HG02678 (cell line): ENCODE results near the gene RTN4R.
"Not testable (repeated sequence)": the region's sequence is repeated elsewhere in the genome, so short reads cannot be mapped to it uniquely, and the experiment has no call there.

Experiments used
- ATAC-seq: cut with Tn5 transposase; IDR thresholded peaks from one replicate; pipeline ENCODE4 v1.9.1; 2021; ENCODE audit warnings: mild to moderate bottlenecking, moderate library complexity; ENCODE audit not compliant: unreplicated experiment

Gene RTN4R

DNA sequence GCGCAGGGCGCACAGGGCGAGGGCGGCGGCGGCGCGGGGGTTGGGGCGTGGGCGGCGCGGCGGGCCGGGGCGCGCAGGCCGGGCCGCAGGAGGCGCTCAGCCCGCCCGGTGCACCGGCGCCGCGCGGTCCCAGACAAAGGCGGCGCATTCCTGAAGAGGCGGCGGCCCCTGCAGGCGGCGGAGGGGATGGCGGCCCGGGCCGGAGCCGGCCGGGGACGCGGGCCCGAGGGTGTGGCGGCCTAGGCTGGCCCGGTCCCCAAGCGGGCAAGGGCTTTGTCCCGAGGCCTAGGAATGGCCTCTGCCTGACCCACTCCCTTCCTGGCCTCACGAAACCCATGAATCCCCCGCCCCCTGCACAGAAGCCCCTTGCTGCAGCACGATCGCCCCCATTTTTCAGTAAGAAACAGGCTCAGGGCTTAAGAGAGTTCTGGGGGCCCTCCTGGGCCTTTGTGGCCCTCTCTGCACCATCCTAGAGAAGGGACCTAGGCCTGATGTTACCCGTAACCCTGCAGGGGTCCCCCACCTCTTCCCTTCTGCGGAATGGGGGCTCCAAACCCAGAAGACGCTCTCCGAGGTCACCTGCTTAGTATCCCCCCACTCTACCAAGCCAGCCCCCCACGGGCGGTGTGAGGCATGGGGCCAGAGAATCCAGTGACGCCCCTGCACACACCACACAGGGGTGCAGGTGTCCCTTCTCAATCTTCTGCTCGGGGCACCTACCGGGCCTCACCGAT, at the start of gene RTN4R:
Gene RTN4R, minus strand, starts transcription at position 40 of the 734 bp plus-strand sequence. CDS start 226 bp downstream, outside the sequence.
- ATAC-seq, result peak; percentile 48

DNA sequence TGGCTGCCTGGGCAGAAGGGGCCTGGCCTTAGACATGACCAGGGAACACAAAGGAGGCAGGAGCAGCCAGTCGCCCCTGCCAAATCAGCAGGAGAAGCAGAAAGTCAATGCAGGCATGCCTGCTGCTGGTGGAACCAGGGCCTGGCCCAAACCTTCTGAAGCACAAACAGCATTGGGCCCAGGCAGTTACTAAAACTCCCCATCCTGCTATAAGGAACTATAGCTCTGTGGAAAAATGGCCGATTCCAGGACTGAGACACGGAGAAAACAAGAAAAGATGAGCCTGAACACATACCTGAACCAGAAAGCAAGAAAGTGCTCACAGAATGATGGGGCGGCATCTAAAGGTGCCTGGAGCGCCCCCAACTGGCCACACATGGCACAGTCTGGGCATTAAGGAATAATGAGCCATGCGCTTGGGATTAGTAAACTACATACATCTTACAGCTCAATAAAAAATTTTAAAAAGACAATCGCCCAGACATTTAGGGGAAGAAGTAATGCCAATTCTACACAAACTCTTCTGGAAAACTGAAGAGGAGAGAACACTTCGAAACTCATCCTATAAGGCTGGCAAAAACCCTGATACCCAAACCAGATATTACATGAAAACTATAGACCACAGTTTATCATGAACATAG, 49.4 kb upstream of the RTN4R start:
- ATAC-seq, result not testable (repeated sequence)

DNA sequence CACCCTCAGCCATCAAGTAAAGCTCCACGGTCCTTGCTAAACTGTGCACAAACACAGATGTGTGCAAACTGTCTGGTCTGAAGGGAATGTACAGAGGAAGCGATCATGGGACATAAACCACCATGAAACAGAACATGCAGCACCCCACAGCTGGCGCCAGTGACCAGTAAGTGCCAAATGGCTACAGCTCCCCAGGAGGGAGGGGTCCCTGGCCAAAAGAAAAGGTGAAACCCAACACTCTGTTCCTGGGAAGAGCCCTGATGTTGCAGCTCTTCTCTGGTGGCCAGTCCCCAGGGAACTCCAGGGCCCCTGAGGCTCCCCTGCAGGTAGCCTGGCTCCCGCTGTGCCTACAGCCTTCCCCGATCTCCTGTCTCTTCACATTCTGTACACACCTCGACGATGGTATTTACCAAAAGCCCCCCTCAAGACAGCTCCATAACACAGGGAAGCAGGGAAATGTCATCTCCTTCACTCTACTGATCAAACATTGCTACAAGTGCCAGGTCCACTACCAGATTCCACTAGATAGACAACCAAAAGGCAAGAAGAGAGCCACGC, 48.8 kb upstream of the RTN4R start:
- no peak for ATAC-seq

DNA sequence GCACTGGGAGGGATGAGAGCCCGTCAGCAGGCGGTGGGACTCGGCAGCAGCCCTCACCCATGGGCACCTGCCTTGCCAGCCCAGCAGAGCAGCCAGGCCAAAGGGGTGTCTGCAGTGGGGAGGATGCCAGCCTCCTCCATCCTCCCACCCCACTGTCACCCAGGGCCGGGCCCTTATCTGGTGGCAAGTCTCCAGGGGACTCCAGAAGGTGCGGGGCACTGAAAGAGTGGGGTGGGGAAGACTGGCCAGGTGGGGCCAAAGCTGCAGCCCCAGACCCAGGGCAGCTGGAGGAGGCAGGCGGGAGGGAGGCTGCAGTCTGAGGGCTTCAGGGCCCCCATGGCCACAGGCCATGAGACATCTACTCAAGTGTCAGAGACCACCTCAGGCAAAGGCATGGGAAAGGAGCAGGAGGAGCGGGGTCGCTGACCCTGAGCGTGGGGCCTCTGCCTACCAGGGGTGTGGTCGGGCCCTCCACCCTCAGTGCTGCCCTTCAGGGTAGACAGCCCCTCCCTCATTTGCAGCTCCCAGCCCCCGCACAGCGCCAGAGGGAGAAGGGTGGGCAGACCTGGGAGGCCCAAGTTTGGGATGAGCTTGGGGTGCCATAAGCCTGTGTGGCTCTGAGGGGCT, 48.2 kb upstream of the RTN4R start:
- no peak for ATAC-seq

DNA sequence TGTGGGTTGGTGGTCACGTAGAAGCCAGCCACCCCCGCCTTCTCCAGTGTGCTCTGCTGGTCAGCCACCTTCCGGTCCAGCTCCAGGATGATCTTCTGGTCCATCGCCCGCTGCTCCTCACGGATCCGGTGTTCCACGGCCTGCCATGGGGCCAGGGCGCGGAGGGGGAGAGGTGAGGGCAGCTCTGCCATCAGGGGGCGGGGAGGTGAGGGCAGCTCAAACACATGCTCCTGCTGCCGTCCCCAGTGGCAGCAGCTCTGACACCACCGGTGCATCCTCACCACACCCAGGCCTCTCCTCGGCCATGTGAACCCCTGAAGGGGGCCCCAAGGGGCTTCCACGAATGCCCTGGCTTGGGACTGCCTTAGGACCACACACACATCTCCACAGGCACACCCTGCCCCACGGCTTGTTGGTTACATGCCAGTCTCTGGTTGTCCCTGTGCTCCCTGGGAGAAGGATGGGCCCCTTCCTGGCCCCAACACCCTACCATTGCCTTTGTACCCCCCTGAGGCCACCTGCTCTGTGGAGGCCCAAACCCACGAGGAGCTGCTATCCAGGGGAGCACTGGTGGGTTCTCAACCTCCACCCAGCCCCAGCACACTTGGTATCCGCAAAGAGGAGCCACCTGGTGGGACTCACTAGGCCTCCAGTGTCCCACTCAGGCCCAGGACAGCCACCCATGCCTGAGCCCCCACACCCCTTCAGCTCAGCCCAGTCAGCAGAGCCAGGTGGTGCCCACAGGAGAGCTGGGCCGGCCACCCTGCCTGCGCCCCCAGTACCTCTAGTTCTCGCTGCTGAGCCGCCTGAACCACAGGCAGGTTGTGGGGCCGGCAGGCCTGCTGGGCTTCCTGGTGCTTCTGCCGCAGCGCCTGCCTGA, 47.5 kb upstream of the RTN4R start:
- no peak for ATAC-seq

DNA sequence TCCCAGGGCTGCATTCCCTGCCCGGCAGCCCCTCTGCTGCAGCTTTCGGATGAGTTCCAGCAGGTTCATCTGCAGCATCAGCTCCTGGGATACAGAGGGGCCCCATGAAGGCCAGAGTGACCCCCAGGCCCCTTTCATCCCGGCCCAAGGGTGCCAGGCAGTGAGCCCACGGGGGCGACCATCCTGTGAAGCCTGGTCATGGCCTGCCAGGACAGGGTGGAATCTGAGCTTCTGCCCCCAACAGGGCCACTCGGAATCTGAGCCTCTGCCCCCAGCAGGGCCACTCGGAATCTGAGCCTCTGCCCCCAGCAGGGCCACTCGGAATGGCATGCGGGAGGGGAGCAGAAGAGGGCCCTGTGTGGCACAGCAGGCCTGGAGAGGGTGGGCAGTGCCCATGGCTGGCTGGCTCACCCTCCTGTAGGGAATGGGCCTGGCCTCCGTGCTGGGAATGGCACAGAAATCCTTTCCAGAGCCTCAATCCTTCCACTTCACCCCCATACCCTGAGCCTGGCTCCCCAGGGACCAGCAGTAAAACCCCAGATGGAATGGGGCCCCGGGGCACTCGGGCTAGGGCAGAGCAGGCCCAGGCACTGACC, 46.7 kb upstream of the RTN4R start:
- not testable (repeated sequence) for ATAC-seq

DNA sequence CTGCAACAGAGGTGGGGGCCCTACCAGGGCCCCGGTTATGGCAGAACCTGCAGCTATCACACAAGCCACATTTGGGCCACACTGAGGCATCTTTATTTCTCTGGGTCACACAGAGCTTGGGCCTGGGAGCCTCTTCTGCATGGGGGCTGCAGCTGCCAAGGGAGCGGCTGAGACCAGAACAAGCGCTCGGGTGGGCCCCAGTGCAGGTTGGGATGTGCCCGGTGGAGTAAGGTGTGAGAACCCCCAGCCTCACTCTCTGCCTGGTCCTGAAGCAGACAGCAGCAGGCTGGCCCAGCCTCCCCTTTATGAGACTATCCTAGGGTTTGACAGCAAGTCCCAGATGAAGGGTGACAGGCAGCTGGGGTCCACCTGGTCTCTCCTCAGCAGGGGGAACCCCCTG, 46.1 kb upstream of the RTN4R start:
- ATAC-seq, result not testable (repeated sequence)

DNA sequence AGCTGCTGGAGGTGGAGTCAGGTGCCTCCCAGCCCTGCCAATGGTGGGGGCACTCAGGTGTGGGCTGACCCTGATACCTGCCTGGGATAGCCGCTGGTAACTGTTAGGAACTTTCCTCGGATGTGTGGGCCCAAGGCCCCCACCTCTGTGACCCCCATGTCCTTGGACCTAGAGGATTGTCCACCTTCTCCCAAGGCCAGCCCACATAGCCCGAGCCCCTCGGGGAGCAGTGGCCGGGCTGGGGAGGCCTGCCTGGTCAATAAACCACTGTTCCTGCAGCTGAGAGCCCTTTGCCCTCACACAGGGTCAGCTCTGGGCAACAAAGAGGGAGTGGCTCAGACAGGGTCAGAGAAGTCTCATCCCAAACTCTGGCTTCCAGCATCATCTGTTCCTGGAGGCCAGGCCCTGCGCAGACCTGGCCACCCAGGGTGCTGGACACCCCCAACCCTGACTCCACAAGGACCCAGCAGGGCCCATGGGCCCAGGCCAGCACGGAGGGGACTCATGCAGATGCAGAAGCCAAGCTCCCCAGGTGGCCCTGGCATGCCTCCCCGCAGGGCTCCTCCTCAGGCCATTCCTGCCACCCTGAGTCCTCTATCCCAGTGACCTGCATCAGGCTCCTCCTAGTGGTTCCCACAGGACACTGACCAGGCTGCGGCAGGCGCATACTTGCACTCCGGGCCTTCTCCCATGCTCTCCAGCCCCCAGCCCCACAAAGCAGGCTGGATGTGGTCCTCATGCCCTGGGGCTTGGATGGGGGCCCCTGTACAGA, 45.4 kb upstream of the RTN4R start:
- not testable (repeated sequence) for ATAC-seq

DNA sequence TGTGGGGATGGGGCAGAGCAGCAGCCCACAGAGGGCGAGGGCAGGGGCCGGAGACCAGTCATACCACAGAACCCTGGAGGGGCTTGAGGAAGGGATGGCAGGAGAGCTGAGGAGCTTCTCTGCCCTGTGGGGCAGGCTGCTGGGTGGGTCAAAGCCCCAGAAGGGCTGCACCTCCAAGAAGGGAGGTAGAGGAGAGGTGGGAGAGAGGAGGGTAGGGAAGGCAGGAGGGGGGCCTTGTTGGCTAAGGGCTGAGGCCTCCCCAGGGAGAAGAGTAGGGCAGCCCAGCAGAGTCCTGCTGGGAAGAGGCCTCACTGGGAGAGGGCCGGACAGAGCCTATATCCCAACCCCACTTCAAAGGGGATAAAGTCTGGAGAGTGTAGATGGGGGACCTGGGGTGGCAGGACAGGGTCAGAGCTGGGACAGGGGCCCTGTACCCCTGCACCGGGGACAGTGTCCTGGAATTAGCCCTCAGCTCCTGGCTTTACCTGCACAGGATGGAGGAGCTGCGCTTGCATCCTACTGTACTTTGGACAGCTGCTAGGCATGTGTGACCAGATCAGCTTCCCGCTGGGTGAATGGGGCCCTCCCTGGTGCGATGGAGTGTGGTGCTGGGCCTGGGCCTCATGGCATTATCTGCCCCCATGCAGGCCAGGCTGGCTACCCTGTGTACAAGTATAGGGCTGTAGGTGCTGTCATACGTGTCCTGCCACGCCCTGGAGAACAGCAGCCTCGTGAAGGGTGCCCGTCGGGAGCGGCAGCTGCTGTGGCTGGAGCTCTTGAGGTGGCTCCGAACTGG, 44.5 kb upstream of the RTN4R start:
- no peak for ATAC-seq

DNA sequence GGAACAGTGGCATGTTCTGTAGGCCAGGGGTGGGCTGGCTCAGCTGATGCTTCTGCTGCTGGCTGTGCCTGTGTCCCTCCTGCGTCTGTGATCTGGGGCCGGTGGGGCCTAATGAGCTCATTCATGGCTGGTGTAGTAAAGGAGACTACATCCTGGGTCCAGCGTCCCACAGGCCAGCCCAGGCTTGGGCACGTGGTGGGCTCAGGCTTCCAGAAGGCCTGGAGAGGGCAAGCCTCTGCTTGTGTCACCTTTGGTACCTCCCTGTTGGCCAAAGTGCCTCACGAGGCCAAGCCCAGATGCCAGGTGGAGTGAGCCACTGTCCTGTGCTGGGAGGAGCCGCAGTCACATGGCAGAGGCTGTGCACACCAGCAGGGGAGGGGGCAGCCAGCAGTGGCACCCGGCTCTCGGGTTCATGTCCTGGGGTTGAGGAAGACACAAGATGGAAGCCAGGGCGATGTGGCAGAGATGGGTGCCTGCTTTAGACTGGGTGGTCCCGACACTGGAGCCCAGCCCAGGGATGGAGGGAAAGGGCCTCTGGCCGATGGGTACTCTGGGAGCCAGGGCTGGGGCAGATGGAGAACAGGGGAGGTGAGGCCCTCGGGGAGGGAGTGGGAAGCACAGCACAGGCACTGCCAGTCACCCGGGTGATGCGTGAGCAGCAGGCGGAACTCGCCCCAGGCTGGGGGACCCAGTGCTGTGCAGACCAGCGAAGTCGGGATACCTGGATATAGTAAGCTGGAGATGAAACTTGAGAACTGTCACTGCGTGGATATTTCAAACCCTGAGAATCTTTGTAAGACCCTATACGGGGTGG, 43.3 kb upstream of the RTN4R start:
- not testable (repeated sequence) for ATAC-seq

DNA sequence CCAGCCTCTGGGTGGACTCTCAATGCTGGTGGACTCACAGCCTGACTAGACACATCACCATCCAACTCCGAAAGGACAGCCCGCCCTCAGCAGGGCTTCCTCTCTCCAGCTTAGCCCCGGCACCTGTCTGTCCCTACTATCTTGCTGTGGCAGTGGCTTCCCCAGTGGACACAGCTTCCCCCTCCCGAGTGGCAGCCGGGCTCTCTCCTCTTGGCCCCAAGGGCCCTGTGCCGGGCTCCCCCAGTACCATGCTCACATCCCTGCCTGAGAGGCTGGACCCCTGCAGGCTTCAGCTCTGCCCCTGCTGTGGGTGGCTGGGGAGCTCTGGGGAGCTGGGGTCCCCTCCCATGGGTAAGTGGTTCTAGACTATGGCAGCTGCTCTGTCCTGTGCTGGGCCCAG, 42.7 kb upstream of the RTN4R start:
- ATAC-seq, result not testable (repeated sequence)

DNA sequence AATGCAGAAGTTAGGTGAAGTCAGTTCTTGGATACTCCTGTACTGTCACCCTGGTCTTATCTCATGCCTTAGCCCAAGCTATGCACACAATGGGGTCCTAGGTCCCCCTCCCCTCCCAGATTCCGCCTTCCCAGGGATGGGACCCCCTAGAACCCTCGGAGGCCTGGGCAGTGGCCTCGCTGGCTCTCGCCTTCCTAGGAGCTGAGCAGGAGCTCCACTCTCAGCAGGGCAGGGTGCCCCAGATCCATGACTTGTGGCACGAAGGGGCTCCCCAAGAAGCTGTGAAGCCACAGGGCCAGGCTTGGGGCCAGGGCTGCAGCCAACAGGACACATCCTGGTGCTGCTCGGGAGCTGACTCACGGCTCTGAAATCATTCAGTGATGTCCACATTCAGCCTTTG, 42.1 kb upstream of the RTN4R start:
- ATAC-seq, result not testable (repeated sequence)

DNA sequence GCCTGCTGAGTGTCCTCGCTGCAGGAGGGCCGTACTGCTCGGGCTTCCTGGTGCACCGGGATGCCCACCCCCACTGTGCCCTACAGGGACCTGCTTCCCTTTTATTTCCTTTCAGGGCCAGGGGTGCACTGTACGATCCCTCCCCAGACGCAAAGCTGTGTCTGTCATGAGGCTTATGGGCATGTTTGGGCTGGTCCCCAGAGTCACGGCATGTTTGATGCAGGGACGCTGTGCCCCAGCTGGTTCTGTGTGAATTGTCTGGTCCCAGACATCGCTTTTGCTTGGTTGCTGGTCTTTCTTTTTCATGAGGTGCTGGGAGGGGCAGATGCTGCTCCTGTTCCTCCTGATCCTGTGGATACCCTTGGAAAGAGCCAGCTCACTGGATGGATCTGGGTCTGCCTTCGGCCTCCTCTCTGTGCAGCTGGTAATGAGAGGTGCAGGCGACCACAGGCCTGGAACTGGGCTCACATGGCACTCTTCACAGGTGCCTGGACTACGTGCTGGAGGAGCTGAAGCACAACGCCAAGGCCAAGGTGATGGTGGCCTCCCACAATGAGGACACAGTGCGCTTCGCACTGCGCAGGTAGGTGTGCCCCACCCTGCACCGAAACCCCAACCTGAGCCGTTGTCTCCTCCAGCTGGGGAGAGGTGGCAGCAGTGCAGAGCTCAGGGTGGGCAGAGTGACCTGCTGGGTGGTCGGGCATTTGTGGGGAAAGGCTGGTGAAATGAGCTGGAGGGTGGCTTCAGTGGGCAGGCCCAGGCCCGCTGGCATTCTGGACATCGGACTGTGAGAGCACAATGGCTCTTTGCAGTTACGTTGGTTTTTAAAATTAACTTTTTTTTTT, 40.9 kb upstream of the RTN4R start:
- not testable (repeated sequence) for ATAC-seq

DNA sequence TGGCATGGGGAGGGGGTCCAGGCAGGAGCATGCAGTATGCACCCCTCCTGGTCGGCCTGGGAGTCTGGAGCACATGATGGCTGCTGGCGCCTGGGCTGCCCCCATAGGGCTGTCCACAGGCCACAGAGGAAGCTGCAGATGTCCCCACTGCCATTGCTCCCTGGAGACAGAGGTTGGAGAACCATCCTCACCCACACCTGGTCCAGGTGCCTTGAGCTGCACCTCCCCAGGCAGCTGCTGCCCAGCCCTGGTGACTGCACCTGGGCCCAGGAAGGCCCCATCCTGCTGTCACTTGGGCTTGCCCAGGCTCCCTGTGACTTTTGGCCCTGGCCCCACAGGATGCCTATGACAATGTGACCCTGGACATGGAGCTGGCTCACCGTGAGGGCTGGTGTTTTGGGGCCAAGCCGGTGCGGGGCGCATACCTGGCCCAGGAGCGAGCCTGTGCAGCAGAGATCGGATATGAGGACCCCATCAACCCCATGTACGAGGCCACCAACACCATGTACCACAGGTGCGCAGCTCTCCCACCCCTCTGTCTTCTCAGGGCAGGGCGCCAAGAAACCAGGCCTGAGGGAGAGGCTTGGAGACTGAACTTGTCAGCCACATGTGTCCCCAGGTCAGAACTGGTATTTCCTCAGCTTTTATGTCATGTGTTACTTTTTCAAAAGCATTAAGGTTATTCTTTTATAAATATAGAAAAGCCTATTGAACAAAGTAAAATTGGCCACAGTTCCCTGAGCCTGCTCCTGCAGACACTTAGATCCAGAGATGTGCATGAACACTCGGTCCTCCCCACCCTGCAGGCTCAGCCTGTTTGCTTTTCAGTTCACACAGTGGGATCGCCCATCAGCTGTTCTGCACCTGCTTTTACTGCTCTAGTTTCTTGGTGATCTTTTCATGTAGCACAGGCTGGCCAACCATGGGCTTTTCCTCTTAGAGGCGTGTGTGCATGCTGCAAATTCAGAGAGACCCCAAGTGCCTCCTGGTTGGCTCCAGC, 39.6 kb upstream of the RTN4R start:
- ATAC-seq, result not testable (repeated sequence)

DNA sequence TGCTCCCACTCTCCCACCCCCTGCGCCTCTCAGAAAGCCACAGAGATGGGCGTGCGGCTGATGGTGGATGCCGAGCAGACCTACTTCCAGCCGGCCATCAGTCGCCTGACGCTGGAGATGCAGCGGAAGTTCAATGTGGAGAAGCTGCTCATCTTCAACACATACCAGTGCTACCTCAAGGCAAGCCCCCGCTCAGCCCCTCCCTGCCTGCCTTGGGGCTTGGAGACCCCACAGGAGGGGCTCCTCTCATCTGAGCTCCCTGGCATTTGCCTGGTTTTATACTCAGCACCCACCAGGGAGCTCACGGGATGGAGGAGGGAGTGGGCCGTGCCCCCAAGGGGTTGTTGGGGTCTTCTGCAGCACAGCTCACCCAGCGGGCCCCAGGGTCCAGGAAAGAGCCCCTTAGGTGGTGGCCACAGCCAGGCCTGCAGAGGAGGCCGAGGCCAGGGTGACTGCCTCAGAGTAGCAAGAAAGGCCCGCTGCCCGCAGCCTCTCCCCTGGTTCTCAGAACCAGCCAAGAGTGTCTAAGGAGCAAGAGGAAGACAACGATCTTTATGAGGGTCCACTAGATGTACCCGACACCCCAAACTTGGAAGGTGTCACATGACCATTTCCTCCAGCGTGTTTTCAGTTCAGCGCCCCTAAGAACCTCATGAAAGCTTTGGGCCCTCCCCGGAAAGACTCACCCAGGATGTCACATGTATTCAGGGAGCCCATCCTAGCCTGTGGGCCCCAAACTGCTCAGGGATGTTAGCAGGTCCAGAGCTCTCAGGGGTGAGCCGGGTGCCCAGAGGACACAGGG, 38.7 kb upstream of the RTN4R start:
- not testable (repeated sequence) for ATAC-seq
